Hepatocyte (in vitro differentiated cells): ENCODE data around the gene KCNJ12. TPM values are rescaled to one million over a fixed set of nuclear protein-coding genes. Genes with fewer than 3 reads are reported as not detected.

Source experiments
- DNase-seq: peaks from one replicate; pipeline ENCODE4 v3.0.0-alpha.2; 2016; ENCODE audit warnings: low spot score
- H2AFZ ChIP-seq: fragments of 200-600 bp; sonication (generic); 2 replicates; pipeline ENCODE4 v1.6.0; 2016; ENCODE audit warnings: antibody characterized with exemption, mild to moderate bottlenecking
- H3K27ac ChIP-seq: fragments of 200-600 bp; sonication (generic); 2 replicates; pipeline ENCODE4 v1.5.1; 2016; ENCODE audit warnings: mild to moderate bottlenecking
- H3K27me3 ChIP-seq: fragments of 200-600 bp; sonication (generic); 2 replicates; pipeline ENCODE4 v1.6.1; 2016
- H3K36me3 ChIP-seq: fragments of 200-600 bp; sonication (generic); replicated peaks from 2 replicates; pipeline ENCODE4 v1.5.1; 2016; ENCODE audit warnings: low read depth; ENCODE audit not compliant: insufficient read depth
- H3K4me1 ChIP-seq: fragments of 200-600 bp; sonication (generic); 2 replicates; pipeline ENCODE4 v1.5.1; 2016; ENCODE audit warnings: mild to moderate bottlenecking, moderate library complexity; ENCODE audit not compliant: insufficient read depth
- H3K4me2 ChIP-seq: fragments of 200-600 bp; sonication (generic); 2 replicates; pipeline ENCODE4 v1.6.0; 2016
- H3K4me3 ChIP-seq: fragments of 200-600 bp; sonication (generic); 2 replicates; pipeline ENCODE4 v1.5.1; 2016; ENCODE audit warnings: mild to moderate bottlenecking
- H3K79me2 ChIP-seq: fragments of 200-600 bp; sonication (generic); 2 replicates; pipeline ENCODE4 v1.6.0; 2017; ENCODE audit warnings: mild to moderate bottlenecking
- H3K9me2 ChIP-seq: fragments of 200-600 bp; sonication (generic); replicated peaks from 2 replicates; pipeline ENCODE4 v1.6.0; 2017; ENCODE audit warnings: mild to moderate bottlenecking; ENCODE audit not compliant: insufficient read depth
- H3K9me3 ChIP-seq: fragments of 200-600 bp; sonication (generic); 2 replicates; pipeline ENCODE4 v1.5.1; 2016; ENCODE audit warnings: low read depth, mild to moderate bottlenecking
- H4K20me1 ChIP-seq: fragments of 200-600 bp; sonication (generic); 2 replicates; pipeline ENCODE4 v1.6.0; 2016; ENCODE audit warnings: mild to moderate bottlenecking; ENCODE audit not compliant: insufficient read depth, poor library complexity, severe bottlenecking
- EZH2 ChIP-seq: fragments of 200-600 bp; sonication (generic); IDR thresholded peaks from 2 replicates; pipeline ENCODE4 v1.6.1; 2016; ENCODE audit warnings: antibody characterized with exemption, mild to moderate bottlenecking, borderline replicate concordance
- EZH2phosphoT487 ChIP-seq: fragments of 200-600 bp; sonication (generic); IDR thresholded peaks from one replicate; pipeline ENCODE4 v1.6.1; 2018; ENCODE audit warnings: antibody characterized with exemption, mild to moderate bottlenecking, low read depth, moderate library complexity; ENCODE audit not compliant: unreplicated experiment, severe bottlenecking
- WGBS: methylation state at CpG from one replicate; pipeline ENCODE4 v1.1.6; 2016; ENCODE audit warnings: low lambda C conversion rate; ENCODE audit errors: missing lambda C conversion rate; 5-methylcytosine and 5-hydroxymethylcytosine counted together
- polyA plus RNA-seq: library from polyadenylated mRNA; unstranded; fragments of >200 nt; fragmentation: Nextera tagmentation; extraction: Ambion mirVana; gene quantifications from 2 replicates; pipeline ENCODE4 v1.2.1, GENCODE V29; 2016
- total RNA-seq: library from RNA; depleted of rRNA; stranded (reverse); fragments of >200 nt; gene quantifications from 2 replicates; pipeline ENCODE4 v1.2.3, GENCODE V29; 2014
- TF ChIP-seq, protein P1 (sequence below): fragments of 200-600 bp; sonication (generic); IDR thresholded peaks from 2 replicates; pipeline ENCODE4 v1.5.1; 2016; ENCODE audit warnings: antibody characterized with exemption, mild to moderate bottlenecking; ENCODE audit not compliant: poor library complexity

Gene KCNJ12
- total and polyA plus RNA-seq, 2 experiments from 2014 or later = 0.15 to 0.73 TPM

DNA sequence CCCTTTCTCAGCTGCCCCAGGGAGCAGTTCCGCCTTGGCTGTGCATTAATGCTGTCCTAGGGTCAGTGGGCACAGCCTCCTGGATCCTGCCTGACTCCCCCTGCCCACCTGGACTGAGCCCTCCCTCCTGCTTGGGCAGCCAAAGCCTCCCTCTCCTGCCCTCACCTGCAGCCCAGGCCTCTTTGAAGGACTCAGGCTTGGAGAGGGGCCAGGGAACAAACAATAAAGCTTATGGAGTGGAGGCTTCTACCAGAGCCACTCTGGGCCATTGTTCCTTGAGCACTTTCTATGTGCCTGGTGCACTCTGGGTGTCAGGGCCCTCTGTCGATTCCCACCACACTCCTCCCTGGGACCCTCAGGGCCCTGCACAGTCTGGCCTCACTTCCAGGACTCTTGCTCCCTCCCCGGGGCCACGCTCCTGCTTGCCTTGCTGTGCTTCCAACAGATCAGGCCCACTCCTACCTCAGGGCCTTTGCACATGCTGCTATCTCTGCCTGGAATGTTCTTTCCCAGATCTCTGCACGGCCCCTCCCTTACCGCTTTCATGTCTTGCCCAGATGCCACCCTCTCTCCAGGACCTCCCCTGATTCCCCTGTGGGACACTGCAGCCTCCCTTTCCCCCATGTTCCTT lies 5.0 kb downstream of the KCNJ12 start:
- Histone ChIP-seq H3K9me2 (no peaks in the 10 kb centered on the region), H3K79me2 (no peaks in the 10 kb centered on the region), H3K27me3 (peaks cover 26% of the 10 kb centered on the region), H3K9me3 (no peaks in the 10 kb centered on the region), H3K4me3 (no peak overlapping the region), H4K20me1 (no peaks in the 10 kb centered on the region), H3K27ac (no peak overlapping the region), H3K4me2 (no peak overlapping the region), H2AFZ (no peak overlapping the region), H3K4me1 (peaks cover 19% of the 10 kb centered on the region), H3K36me3 (no peaks in the 10 kb centered on the region)
- TF ChIP-seq EZH2 = no peak
- TF ChIP-seq, protein P1, sequence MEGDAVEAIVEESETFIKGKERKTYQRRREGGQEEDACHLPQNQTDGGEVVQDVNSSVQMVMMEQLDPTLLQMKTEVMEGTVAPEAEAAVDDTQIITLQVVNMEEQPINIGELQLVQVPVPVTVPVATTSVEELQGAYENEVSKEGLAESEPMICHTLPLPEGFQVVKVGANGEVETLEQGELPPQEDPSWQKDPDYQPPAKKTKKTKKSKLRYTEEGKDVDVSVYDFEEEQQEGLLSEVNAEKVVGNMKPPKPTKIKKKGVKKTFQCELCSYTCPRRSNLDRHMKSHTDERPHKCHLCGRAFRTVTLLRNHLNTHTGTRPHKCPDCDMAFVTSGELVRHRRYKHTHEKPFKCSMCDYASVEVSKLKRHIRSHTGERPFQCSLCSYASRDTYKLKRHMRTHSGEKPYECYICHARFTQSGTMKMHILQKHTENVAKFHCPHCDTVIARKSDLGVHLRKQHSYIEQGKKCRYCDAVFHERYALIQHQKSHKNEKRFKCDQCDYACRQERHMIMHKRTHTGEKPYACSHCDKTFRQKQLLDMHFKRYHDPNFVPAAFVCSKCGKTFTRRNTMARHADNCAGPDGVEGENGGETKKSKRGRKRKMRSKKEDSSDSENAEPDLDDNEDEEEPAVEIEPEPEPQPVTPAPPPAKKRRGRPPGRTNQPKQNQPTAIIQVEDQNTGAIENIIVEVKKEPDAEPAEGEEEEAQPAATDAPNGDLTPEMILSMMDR = no peak
- TF ChIP-seq EZH2phosphoT487 = no peak
- DNase-seq = no peak
- 95% methylated on average over 6 of the region's 6 CpGs for WGBS

DNA sequence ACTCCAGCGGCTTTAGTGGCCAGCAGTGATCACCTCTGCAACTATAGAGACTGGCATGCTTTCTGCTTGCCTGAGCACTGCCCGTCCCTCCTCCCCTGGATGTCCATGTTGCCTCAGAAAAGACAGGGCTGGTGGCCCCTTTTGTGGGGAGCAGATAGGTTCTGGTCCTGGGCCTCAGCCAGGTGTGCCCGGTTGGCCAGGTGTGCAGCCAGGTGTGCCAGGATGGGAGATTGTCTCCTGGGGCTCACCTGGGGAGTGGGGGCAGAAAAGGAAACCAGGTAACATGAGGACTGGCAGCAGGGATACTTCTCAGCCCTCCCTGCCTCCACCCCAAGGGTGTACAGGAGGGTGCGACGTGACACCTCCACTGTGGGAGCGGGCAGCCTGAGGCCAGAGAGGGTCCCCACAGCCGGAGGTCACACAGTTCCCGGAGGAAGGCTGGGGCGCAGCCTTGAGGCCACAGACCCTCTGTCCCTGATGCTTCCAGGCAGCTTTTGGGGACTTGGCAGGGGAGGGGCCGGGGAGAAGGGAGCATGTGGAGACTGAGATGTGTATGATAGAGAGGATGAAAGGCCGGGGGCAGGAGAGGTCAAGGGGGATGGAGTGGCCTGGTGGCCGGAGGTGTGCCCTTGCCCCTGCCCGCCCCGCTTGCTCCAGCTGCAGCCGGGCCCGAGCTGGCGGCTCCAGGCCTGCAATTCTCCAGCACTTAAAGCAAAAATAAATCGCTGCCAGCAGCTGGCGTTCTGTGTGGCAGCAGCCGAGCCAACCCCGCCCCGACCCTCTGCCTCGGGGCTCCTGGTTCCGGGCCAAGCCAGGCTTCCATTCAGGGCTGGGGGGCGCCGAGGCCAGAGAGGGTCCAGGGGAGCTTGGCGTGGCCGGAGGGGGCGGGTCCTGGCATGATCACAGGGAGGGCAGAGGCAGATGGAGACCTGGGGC lies 6.7 kb downstream of the KCNJ12 start:
- Histone ChIP-seq H3K36me3 (no peaks in the 10 kb centered on the region), H4K20me1 (no peaks in the 10 kb centered on the region), H3K9me2 (no peaks in the 10 kb centered on the region), H3K4me3 (no peak overlapping the region), H3K79me2 (no peaks in the 10 kb centered on the region), H3K9me3 (no peaks in the 10 kb centered on the region), H2AFZ (no peak overlapping the region), H3K27ac (no peak overlapping the region), H3K4me1 (peaks cover 5% of the 10 kb centered on the region), H3K4me2 (no peak overlapping the region), H3K27me3 (peaks cover 16% of the 10 kb centered on the region)
- WGBS = 86% methylated on average over 27 of the region's 29 CpGs
- TF ChIP-seq, protein P1 = no peak
- TF ChIP-seq EZH2phosphoT487 (no peak), EZH2 (no peak)
- no peak for DNase-seq

DNA sequence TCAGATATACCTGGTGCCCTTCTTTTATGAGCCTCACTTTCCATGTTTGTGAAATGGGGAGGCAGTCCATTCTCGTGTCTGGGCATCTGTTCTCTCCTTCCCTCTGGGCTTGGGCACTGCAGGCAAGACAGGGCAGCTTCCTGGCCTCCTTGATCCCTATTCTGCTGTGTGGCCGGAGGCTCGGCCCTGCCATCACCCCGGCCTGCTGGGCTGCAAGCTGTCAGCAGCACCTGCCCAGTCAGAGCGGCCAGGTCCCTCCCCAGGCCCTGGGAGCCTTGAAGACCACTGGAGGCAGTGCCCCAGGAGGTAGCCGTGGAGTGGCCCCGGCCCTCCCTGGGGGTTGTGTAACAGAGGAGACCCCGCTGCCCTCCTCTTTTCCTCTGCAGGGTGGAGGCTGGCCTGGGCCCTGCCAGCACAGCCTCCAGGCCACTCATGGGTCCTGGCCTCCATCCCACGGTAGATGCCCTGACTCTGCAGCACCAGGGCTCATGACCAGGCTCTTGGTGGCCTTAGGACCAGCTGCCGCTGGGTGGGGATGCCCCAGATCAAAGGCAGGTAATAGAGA lies 9.2 kb downstream of the KCNJ12 start:
- Histone ChIP-seq H3K36me3 (no peaks in the 10 kb centered on the region), H3K4me3 (no peak overlapping the region), H2AFZ (no peak overlapping the region), H3K9me2 (no peaks in the 10 kb centered on the region), H4K20me1 (no peaks in the 10 kb centered on the region), H3K79me2 (no peaks in the 10 kb centered on the region), H3K4me1 (no peaks in the 10 kb centered on the region), H3K27ac (no peak overlapping the region), H3K9me3 (no peaks in the 10 kb centered on the region), H3K4me2 (no peak overlapping the region), H3K27me3 (no peaks in the 10 kb centered on the region)
- DNase-seq = no peak
- 80% methylated on average over 10 of the region's 10 CpGs for WGBS
- no peak for TF ChIP-seq EZH2
- TF ChIP-seq, protein P1 = no peak
- no peak for TF ChIP-seq EZH2phosphoT487
